Activated effector memory CD4-positive, alpha-beta T cell treated with Interleukin-2 at 50 U/mL for 16 hours (primary cell): ENCODE data around the gene NELL2.

ENCODE experiments used
- DNase-seq: peaks from one replicate; pipeline ENCODE4 v3.0.0-alpha.2; 2020

The NELL2 gene

DNA sequence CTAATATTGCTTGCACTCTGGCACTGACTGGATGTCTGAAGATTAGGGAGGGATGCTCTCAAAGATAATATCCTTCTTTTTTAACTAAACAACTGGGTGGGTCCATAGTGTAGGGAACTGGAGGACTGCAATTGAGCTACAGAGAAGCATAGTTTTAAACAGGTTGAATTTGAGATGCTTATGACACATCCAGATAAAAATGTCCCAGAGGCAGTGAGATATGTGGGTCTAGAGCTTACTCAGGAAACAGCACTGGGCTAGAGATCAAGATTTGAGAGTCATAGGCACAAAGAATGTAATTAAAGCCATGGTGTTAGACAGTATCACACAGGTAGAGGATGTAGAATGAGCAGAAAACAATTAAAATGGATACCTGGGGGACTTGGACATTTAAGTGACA, 198.4 kb downstream of the NELL2 start:
- DNase-seq, result no peak

DNA sequence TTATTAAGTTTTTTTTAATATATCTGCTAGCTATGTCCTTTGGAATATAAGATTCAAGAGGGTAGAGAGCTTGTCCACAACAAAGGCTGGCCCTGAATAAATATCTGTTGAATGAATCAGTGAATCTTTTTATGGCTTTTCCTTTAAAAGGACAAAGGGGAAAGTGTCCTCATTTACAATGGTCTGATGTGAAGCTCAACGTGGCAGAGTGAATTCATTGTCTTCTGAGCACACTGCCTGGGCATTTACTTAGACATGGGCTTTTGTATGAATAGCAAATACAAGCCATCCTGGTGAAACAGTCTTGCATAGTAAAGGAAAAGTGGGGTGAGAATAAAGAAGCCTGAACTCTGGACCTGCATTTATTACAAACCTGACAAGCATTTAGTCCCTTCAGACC, 201.2 kb downstream of the NELL2 start:
- DNase-seq, result no peak

DNA sequence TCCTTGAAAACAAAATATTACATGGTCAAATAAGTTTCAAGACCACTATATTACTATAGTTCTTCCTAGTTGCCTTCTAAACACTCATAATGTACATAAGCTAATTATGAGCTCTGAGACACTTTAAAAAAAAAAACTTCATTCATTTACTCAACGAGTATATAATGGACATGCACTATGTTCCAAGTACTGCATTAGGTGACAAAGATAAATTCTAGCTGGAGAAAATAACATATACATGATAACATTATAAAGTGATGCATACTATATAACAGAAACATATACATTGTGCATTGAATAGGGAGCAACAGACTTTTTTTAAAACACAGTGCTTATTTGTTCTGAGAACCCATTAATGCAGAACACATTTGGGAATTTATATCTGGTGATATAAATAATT, 202.3 kb downstream of the NELL2 start:
- DNase-seq, result no peak

DNA sequence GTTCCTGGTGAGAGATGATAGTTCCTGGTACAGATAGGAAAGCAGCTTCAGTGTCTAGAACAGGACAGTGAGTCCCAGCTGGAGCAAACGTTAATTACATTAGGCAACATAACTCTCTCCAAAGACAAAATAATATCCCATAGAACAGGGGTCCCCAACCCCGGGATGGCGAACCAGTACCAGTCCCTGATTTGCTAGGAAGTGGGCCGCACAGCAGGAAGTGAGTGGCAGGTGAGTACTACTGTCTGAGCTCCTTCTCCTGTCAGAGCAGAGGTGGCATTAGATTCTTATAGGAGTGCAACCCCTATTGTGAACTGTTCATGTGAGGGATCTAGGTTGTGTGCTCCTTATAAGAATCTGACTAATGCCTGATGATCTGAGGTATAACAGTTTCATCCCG, 204.1 kb downstream of the NELL2 start:
- no peak for DNase-seq

DNA sequence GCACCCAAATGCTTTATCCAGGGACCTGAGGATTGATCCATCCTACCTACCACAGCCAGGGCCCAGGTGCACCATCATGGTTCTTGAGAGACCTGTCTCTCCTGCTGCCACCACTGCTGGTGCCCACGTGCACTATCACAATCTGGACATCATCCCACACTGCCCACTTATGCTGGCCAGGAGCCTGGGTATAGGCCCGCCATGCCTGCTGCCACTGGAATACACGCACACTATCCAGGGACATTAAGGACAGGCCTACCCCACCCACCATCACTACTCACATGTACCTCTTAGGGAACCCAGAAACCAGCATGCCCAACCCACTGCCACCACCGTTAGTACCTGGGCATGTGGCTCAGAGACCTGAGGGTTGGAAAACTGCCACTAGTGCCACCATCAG, 207.7 kb downstream of the NELL2 start:
- no peak for DNase-seq

DNA sequence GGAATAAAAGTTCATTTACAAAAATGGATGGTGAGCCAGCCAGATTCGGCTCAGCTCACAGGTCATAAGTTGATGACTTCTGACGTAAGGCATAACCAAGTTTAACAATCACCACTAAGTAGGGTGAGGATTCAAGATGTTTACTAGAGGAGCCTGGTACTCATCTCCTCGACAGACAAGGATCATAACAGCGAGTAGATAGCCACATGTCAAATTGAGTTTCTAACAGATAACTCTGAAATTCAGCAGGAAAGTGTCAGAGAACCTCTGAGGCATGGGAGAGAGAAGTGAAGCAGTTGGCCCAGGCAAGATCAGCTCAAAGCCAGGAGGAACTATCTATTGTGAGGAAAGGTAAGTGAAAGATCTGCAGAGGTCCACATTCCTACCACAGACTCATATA, 208.7 kb downstream of the NELL2 start:
- no peak for DNase-seq

DNA sequence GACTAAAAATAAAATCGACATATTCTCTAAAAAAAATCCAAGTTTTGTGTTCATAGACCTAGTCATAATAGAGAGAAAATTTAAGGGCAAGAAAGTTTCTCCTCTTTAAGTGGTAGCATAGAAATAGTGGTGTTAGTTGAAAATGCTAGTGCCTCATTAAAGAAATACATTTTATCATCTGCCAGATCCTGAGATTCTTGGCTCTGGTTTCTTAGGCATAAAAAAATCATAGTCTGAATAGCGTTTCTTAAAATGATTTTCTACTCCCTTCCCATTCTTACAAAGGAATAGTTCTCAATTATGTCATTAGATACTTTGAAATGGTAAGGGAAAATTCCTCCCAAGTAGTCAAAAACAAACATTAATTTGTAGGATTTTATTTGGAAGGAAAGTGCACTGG, 212.8 kb downstream of the NELL2 start:
- DNase-seq, result no peak

DNA sequence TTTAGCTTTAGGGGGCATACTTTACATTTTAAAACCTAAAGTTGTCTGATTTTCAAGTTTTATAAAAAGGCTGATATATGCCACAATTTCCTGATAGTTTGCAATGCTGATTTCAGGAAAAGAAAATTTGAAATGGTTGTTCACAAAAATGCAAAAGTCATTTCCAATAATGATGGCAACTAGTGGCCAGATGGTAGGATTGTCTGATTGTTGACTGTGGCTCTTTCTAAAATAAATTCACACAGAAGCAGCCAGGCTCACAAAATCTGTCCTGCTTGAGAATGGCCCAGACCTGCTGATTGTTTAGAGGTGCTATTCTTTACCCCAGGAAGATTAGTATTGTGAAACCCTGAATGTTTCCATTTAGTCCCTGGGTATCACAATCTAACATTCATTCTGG, 220.3 kb downstream of the NELL2 start:
- no peak for DNase-seq

DNA sequence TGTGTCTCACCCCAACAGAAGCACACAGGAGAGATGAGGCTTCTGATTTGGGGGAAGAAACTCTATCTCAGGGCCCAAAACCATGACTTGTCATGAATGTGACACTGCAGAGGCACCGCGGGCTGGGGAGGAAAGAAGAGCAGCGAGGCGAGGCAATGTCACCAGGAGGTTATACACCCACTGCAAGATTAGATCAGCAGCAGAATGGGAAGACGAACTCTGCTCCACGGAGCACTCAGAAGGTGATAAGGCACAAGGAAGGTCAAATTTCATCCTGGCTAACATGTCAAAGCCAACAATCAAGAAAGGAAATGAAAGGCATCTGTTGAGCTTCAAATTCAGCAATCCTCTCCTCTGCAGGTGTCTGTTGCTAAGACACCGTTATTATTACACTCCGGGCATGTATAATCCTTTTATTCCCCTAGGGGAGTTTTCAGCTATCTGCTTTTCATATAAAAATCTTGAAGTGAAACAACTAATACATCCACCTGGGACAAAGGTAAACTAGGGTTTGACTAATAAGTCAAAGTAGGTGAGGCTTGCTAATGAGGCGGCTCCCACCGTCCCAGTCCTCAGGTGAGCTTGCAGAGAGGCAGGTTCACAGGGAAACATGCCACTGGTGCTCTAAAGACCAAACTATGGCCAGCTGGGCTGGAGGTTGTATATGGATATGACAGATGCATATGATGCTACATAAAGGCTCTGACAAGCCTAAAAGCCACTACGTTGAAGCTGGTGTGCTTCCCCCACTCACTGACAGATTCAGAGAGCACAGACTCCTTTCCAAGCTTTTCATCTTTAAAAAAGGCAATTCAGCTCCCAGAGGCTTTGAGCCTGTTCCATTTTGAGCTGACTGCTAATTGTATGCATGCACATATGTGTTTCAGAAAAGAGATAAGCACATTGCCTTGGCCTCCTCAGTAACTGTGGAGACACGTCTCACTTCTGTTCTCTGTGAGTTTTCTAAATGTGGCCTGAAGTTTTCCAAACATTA, 221.2 kb downstream of the NELL2 start:
- DNase-seq, result no peak

DNA sequence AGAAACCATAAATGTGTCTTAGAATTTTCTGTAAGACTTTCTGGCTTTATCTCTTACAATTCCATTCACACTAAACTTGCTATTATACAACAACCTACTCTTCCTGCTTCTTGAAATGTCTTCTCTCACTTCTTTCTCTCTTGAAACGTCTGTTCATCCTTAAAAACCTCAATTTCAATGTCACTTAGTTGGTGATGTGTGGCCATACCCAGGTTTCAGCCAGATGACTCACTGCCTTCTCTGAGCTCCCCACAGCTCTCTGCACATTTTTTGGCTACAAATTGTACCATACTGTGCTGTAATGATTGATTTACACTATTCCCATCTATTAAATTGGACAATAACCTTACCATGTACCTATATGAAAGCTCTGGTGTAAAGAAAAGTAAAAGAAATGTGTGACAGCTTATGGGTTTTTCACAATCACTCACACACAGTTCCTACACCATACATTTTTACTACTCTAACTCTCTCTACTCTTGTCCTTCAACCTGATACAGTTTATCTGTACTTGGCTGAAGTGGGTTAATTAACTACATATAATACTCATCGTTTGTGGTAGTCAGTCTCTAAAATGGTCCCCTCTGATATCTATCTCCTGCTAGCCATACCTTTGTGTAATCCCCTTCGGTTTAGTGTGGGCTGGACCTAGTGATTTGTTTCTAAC, 222.1 kb downstream of the NELL2 start:
- no peak for DNase-seq

DNA sequence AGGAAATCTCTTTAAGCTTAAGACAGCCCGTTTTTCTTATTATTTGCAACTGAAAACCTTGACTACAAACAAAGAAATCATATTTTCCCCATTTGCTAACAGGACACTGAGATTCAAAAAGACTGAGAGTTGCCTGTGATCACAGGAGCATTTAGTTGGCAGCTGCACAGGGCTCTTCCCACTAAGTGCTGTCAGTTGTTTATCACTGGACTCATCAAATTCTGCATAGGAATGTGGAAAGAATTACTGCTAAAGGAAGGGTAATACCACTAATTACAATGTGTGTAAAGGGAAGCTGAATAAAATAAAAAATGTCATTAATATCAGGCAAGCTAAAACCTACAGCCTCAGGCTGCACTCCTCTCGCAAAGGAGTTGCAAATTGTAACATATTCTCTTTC, 226.4 kb downstream of the NELL2 start:
- no peak for DNase-seq

DNA sequence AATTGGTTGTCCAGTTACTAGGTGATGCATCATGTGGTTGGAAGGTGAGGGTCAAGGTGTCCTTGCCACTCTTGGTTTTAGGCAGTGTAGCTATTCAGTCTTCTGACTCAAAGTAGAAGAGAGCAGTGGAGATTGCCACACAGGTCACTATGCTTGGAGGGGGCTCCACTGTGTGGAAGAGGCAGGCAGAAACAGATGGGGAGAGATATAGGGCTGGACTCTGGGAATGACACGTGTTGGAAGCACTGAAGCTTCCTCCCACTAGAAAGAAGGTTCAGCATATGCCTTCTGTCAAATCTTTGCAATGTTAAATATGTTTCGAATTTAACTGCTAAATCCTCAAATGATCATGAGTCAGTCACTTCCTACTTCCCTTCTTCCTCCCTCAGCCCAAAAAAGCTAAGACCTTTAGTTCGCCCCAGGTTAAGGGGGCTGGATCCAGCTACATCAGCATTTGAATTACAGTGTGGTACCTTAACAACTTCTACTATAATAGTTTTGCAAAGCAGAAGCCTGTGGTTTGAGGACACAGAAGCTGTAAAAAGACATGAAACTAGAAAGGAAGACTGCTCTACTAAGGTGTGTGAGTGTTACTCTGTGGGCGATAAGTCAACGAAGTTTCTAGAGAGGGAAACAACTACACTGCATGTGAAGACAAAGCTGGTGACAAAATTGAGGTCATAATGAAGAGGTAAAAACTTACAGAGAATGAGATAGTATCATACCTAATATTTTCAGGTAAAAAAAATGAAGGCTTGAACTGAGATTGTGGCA, 228.0 kb downstream of the NELL2 start:
- no peak for DNase-seq

DNA sequence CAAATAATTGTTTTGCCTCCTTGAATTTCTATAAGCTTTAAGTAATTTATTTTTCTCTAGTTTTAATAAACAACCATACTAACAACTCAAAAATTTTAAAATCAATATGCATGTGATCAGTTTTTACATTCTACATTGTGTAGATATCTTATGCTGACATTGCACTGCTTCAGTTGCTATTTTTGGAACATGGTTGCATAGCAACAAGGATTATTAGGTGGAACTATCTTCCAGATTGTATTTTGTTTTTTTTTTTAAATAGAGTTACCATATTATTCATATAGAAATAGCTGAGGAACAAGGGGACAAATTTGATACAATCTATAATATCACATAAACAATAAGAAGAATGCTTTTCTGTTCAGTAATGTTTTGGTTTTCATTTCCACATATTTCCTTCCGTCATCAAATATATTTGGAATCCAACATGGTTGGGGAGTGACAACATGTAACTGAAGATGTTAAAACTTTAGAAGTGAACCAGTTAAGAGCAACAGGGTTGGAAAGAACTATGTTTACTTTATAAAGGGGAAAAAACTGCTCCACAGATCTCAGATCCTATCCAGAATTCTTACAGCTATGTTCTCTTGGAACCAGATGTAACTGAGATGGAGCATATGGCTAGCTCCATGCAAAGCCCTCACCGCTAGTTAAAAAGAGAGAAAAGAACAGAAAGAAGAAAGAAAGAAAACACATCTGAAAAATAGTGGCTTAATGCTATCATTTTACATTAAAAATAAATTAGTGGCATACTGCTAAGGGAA, 235.5 kb downstream of the NELL2 start:
- DNase-seq, result no peak

DNA sequence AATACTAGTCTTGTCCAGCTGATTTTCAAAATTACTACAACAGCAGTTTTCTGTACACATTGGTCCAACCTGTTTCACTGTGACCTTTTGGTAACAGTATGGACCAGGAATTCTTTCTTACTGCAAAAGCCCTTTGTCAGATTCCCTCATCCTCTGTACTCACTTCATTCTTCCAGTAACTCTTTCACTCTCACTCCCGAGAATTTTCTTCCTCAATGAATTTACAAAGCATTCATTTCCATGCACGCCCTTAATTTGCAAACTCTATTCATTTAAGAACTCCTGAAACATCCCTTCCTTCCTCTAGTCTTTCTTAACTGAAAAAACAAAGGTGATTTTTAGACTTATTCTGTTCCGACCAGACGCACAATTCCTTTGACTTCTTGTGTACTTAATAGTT, 238.2 kb downstream of the NELL2 start:
- DNase-seq, result no peak

DNA sequence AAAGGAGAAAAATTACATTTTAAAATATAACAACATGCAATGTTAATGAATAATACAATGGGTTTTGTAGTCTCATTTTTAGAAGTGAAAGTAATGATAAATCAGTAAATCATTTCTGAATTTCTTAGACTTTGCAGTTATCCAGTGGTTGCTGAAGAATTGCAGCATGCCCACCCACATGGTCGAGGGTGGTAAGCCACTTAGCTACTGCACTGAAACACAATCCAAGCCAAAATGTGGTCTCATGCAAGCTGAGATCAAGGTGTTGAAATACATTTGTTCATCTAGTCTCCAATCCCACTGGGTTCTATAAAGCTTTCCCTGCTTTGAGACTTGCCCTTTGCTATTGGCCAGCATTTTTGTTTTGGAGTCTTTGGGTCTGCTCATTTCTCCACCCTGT, 247.9 kb downstream of the NELL2 start:
- DNase-seq, result no peak

DNA sequence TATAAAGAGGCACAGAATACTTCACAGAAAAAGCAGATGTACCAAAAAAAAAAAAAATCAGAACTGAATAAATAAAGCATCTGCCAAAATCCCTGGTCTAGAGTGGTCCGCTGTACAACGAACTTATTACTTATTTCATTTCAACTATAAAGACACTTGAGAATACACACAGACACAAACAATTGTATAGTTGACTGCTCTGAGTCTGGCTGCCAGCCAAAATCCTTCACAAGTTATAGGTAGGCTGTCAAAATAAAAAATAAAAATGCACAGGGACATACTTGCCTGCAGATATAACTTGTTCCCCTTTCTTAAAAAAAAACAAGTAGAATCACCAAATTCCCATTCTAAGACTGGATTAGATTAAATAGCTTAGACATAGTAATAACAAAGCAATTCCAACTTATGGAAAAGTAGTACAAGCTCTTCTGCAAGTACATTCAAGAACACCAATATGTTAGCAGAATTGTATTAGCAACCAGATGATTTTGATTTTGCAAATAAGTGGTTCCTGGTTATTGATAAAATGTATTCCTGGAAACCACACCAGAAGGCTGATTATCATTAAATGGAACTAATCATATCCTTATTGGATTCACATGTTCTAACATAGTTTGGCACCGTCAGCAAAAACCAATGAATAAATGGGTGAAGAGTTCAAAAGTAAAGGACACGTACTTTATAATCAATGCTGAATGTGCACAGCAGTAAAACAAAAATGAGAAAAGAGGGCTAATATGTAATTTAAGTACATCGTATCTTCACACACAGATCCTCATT, 248.5 kb downstream of the NELL2 start:
- no peak for DNase-seq

DNA sequence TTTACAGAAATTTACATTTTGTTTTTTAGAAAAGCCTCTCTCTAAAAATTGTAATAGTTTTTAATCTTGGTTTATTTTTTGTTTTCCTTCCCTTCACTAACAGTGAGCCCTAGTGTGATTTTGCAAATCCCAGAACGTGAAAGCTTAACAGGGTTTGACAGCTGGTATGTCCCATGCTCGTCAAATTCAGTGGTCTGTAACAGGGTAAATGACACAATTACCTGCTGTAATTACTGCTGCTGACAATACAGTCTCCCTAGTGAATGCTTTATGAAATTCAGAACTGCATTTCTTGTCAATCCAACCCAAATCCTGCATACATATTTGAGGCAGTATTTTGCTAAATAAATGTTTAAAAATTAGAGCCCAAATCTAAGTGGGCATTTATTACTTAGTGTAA, 249.2 kb downstream of the NELL2 start:
- DNase-seq, result no peak

DNA sequence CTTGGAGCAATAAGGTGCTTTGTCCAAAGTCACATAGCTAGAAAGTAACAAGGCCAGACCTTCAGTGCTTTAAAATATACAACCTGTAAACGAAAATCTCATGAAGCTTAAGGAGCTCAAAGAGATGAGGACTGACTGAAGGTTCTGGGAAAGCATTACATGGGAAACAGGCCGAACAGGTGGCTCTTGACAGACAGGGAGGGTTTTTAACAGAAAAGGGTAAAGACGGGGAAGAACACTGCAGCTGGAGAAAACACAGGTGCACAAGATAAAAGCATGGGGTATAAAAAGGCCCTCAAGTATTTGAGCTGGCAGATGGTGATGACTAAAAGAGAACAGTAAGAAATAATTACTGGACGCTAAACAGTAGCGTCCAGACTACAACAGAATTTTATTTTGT, 257.2 kb downstream of the NELL2 start:
- no peak for DNase-seq

DNA sequence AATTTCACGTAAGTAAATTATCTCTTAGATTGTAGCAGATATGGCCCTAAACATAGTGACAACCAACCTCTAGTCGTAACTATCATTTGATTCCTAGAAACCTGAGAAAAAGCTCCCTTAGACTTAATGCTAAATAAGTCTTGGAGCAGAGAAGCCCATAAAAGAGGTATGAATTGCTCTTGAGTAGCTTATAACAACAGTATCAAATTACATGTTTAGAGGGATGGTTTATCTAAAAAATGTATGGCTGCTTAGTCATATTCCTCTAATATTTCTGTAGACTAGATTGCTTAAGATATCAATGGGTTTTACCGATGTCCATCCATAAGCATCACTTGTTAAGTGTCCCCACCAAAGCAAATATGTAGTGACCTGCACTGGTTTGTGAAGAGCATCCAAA, 259.7 kb downstream of the NELL2 start:
- DNase-seq, result no peak

DNA sequence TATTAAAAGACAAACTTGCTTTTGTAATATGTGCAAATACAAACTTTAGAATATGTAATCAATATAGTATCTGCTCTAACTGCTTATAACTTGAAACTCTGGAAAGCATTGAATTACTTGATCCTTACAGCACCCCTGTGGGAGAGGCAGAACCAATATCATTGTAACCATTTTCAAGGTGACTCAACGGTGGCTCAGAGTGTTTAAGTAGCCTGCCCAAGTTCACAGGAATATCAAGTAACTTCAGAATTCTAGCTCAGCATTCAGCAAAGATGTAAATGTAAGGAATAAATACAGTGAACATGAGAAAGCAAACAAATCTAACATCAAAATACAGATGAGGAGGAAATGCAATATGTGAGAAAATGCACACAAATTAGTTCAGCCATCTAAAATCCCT, 264.6 kb downstream of the NELL2 start:
- DNase-seq, result no peak

DNA sequence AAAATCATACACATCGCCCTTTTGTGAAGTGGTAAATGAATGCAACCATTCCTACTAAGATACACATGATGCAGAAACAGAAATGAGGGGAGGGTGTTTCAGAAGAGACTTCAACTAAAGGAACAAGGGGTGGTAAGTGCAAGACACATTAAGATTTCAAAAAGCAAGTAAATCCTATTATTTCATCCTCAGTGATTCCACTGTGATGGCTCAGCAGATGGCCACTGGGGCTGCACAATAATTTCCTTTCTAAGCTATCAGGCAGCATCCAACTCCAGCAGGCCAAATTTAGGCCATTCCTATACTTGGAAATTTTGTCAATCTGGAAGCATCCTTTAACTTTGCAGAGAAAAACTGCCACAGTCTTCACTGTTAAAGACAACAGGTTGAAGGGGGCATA, 272.4 kb downstream of the NELL2 start:
- DNase-seq, result no peak

DNA sequence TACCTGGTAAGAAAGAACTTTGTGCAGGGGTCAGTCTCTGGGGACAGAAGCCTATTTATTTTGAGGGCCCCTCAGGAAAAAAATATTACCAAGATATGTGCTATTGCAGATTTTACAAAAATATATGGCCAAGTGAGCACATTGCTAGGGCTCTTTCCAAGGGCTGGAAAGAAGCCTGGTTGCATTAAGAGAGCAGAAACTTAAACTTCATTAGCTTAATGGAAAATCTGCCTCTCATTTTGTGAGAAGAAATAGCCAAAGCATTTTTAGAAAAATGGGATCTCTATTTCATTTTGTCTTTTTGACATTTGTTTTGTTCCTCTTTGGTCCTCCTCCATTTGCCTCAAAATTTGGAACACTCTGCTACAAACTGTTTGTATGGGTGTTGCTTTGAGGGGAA, 283.5 kb downstream of the NELL2 start:
- DNase-seq, result no peak
